Hepatocyte (in vitro differentiated cells): ENCODE results near the gene SLC6A17. TPM values are rescaled to one million over a fixed set of nuclear protein-coding genes. Genes with fewer than 3 reads are reported as not detected.
A peak's percentile ranks its signal among the peaks of the same experiment; 100 is the strongest.

Source experiments
- DNase-seq: peaks from one replicate; pipeline ENCODE4 v3.0.0-alpha.2; 2016; ENCODE audit warnings: low spot score
- H2AFZ ChIP-seq: fragments of 200-600 bp; sonication (generic); 2 replicates; pipeline ENCODE4 v1.6.0; 2016; ENCODE audit warnings: antibody characterized with exemption, mild to moderate bottlenecking
- H3K27ac ChIP-seq: fragments of 200-600 bp; sonication (generic); 2 replicates; pipeline ENCODE4 v1.5.1; 2016; ENCODE audit warnings: mild to moderate bottlenecking
- H3K27me3 ChIP-seq: fragments of 200-600 bp; sonication (generic); 2 replicates; pipeline ENCODE4 v1.6.1; 2016
- H3K36me3 ChIP-seq: fragments of 200-600 bp; sonication (generic); replicated peaks from 2 replicates; pipeline ENCODE4 v1.5.1; 2016; ENCODE audit warnings: low read depth; ENCODE audit not compliant: insufficient read depth
- H3K4me1 ChIP-seq: fragments of 200-600 bp; sonication (generic); 2 replicates; pipeline ENCODE4 v1.5.1; 2016; ENCODE audit warnings: mild to moderate bottlenecking, moderate library complexity; ENCODE audit not compliant: insufficient read depth
- H3K4me2 ChIP-seq: fragments of 200-600 bp; sonication (generic); 2 replicates; pipeline ENCODE4 v1.6.0; 2016
- H3K4me3 ChIP-seq: fragments of 200-600 bp; sonication (generic); 2 replicates; pipeline ENCODE4 v1.5.1; 2016; ENCODE audit warnings: mild to moderate bottlenecking
- H3K79me2 ChIP-seq: fragments of 200-600 bp; sonication (generic); 2 replicates; pipeline ENCODE4 v1.6.0; 2017; ENCODE audit warnings: mild to moderate bottlenecking
- H3K9me2 ChIP-seq: fragments of 200-600 bp; sonication (generic); replicated peaks from 2 replicates; pipeline ENCODE4 v1.6.0; 2017; ENCODE audit warnings: mild to moderate bottlenecking; ENCODE audit not compliant: insufficient read depth
- H3K9me3 ChIP-seq: fragments of 200-600 bp; sonication (generic); 2 replicates; pipeline ENCODE4 v1.5.1; 2016; ENCODE audit warnings: low read depth, mild to moderate bottlenecking
- H4K20me1 ChIP-seq: fragments of 200-600 bp; sonication (generic); 2 replicates; pipeline ENCODE4 v1.6.0; 2016; ENCODE audit warnings: mild to moderate bottlenecking; ENCODE audit not compliant: insufficient read depth, poor library complexity, severe bottlenecking
- EZH2 ChIP-seq: fragments of 200-600 bp; sonication (generic); IDR thresholded peaks from 2 replicates; pipeline ENCODE4 v1.6.1; 2016; ENCODE audit warnings: antibody characterized with exemption, mild to moderate bottlenecking, borderline replicate concordance
- EZH2phosphoT487 ChIP-seq: fragments of 200-600 bp; sonication (generic); IDR thresholded peaks from one replicate; pipeline ENCODE4 v1.6.1; 2018; ENCODE audit warnings: antibody characterized with exemption, mild to moderate bottlenecking, low read depth, moderate library complexity; ENCODE audit not compliant: unreplicated experiment, severe bottlenecking
- WGBS: methylation state at CpG from one replicate; pipeline ENCODE4 v1.1.6; 2016; ENCODE audit warnings: low lambda C conversion rate; ENCODE audit errors: missing lambda C conversion rate; 5-methylcytosine and 5-hydroxymethylcytosine counted together
- polyA plus RNA-seq: library from polyadenylated mRNA; unstranded; fragments of >200 nt; fragmentation: Nextera tagmentation; extraction: Ambion mirVana; gene quantifications from 2 replicates; pipeline ENCODE4 v1.2.1, GENCODE V29; 2016
- total RNA-seq: library from RNA; depleted of rRNA; stranded (reverse); fragments of >200 nt; gene quantifications from 2 replicates; pipeline ENCODE4 v1.2.3, GENCODE V29; 2014
- TF ChIP-seq, protein P1 (sequence below): fragments of 200-600 bp; sonication (generic); IDR thresholded peaks from 2 replicates; pipeline ENCODE4 v1.5.1; 2016; ENCODE audit warnings: antibody characterized with exemption, mild to moderate bottlenecking; ENCODE audit not compliant: poor library complexity

SLC6A17 gene
- total and polyA plus RNA-seq, 2 experiments from 2014 or later = 0.36 to 0.63 TPM

DNA sequence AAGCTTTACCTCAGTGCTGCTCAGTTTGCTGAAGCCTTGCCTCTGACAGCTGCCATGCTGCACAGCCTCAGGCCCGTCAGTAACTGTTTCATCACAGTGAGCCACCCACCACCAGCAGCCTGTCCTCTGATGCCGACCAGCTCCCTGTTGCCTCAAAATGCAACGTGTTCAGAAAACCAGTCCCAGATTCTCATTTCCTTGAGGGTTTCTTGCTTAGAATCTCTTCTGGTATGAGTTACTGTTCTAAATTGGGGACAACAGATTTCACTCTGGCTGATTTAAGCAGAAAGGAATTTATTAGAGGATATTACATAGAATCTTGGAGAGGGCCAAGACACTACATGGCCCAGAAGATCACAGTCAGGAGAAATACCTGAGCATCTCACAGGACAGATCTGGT lies 27.1 kb upstream of the SLC6A17 start:
- no peaks in the 10 kb centered on the region for H3K9me2 ChIP-seq
- H3K4me3 ChIP-seq = no peak overlapping the region
- H3K27me3 ChIP-seq = no peaks in the 10 kb centered on the region
- DNase-seq = no peak
- no peak for TF ChIP-seq EZH2
- TF ChIP-seq, protein P1, sequence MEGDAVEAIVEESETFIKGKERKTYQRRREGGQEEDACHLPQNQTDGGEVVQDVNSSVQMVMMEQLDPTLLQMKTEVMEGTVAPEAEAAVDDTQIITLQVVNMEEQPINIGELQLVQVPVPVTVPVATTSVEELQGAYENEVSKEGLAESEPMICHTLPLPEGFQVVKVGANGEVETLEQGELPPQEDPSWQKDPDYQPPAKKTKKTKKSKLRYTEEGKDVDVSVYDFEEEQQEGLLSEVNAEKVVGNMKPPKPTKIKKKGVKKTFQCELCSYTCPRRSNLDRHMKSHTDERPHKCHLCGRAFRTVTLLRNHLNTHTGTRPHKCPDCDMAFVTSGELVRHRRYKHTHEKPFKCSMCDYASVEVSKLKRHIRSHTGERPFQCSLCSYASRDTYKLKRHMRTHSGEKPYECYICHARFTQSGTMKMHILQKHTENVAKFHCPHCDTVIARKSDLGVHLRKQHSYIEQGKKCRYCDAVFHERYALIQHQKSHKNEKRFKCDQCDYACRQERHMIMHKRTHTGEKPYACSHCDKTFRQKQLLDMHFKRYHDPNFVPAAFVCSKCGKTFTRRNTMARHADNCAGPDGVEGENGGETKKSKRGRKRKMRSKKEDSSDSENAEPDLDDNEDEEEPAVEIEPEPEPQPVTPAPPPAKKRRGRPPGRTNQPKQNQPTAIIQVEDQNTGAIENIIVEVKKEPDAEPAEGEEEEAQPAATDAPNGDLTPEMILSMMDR = no peak
- TF ChIP-seq EZH2phosphoT487 = no peak
- no peak overlapping the region for H3K27ac ChIP-seq
- H4K20me1 ChIP-seq = no peaks in the 10 kb centered on the region
- no peak overlapping the region for H2AFZ ChIP-seq
- WGBS = 55% methylated on average over 3 of the region's 3 CpGs
- no peaks in the 10 kb centered on the region for H3K36me3 ChIP-seq
- no peaks in the 10 kb centered on the region for H3K79me2 ChIP-seq
- no peaks in the 10 kb centered on the region for H3K9me3 ChIP-seq
- no peaks in the 10 kb centered on the region for H3K4me1 ChIP-seq
- H3K4me2 ChIP-seq = no peak overlapping the region

DNA sequence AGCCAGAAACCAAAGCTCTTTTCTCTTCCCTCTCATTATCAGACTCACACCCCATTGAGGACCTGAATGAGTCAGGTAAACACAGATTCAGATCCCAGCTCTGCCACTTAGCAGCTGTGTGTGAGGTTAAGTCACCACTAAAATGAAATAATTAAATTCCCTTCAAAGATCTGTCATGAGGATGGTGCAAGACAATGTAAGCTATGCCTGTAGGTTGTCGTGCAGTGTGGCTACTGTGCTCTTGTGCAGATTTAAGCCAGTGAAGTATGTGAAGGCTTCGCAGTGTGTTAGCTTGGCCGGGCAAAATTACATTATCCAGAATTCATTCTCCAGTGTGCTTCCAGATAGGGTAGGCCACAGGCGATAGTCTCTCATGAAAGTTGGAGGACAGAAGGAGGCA lies 24.5 kb upstream of the SLC6A17 start:
- H3K4me3 ChIP-seq = no peak overlapping the region

DNA sequence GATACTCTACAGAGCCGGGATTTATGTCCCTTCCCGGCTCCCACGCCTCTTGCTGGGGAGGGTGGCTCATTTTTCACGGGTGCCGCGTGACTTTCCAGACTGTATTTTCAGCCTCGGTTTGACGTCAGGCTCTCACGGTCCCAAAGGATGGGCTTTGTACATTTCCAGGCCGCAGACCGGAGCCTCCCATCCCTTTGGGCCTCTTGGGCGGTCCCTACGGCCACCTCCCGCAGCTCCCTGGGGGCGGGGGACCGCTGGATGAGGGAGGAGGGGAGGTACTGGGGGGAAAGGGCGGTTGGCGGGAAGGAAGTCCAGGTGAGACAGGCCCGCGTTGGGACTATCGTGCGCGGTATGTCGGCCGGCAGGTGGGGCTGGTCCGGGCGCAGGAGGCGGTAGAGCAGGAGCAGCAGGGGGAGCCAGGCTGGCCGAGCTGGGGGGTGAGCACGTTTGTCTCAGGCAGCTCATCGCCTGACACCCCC lies 20.1 kb upstream of the SLC6A17 start:
- Histone ChIP-seq H3K4me3 (no peak overlapping the region), H3K9me2 (no peaks in the 10 kb centered on the region), H3K27ac (no peak overlapping the region), H3K36me3 (no peaks in the 10 kb centered on the region), H3K9me3 (no peaks in the 10 kb centered on the region), H3K4me1 (no peaks in the 10 kb centered on the region), H3K79me2 (no peaks in the 10 kb centered on the region), H2AFZ (no peak overlapping the region), H4K20me1 (no peaks in the 10 kb centered on the region), H3K4me2 (no peak overlapping the region), H3K27me3 (peaks cover 30% of the 10 kb centered on the region)
- no peak for DNase-seq
- WGBS = 31% methylated on average over 17 of the region's 31 CpGs
- TF ChIP-seq EZH2phosphoT487 = no peak
- TF ChIP-seq, protein P1 = peak; percentile 15

More for the DNA sequence above, 24.5 kb upstream of the SLC6A17 start:
- TF ChIP-seq EZH2 (no peak), EZH2phosphoT487 (no peak)
- TF ChIP-seq, protein P1 = no peak
- Histone ChIP-seq H3K79me2 (no peaks in the 10 kb centered on the region), H3K36me3 (no peaks in the 10 kb centered on the region), H2AFZ (no peak overlapping the region), H3K4me1 (no peaks in the 10 kb centered on the region), H3K27me3 (peaks cover 24% of the 10 kb centered on the region), H3K9me2 (no peaks in the 10 kb centered on the region), H3K9me3 (no peaks in the 10 kb centered on the region), H4K20me1 (no peaks in the 10 kb centered on the region), H3K4me2 (no peak overlapping the region), H3K27ac (no peak overlapping the region)
- WGBS = 91% methylated on average over 4 of the region's 4 CpGs
- no peak for DNase-seq

DNA sequence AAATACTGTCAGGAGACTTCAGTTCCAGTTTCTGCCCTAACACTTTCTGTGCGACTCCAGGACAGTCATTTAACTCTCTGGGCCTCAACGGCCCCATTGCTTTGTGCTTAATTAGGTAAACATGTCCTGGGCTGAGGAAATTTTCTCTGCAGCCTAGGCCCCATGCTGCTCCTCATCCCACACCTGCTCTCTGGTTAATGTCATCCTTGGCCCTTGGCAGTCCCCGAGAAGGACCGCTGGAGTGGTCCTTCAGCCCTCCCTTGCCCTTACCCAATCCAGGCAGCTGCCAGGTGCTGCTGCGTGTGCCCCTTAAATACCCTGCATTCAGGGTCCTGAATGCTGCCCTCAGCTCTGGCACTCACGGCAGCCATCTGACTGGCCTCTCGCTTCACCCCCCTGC lies 19.3 kb upstream of the SLC6A17 start:
- H3K9me3 ChIP-seq = no peaks in the 10 kb centered on the region
- peaks cover 32% of the 10 kb centered on the region for H3K27me3 ChIP-seq
- no peaks in the 10 kb centered on the region for H3K36me3 ChIP-seq

More for the DNA sequence above, 19.3 kb upstream of the SLC6A17 start:
- H3K4me2 ChIP-seq = no peak overlapping the region
- no peak overlapping the region for H3K4me3 ChIP-seq
- WGBS = 74% methylated on average over 7 of the region's 7 CpGs
- no peak overlapping the region for H2AFZ ChIP-seq
- TF ChIP-seq, protein P1 = no peak
- TF ChIP-seq EZH2phosphoT487 (no peak), EZH2 (no peak)
- no peaks in the 10 kb centered on the region for H3K4me1 ChIP-seq
- no peaks in the 10 kb centered on the region for H4K20me1 ChIP-seq
- H3K27ac ChIP-seq = no peak overlapping the region
- no peak for DNase-seq
- no peaks in the 10 kb centered on the region for H3K79me2 ChIP-seq
- no peaks in the 10 kb centered on the region for H3K9me2 ChIP-seq
